OCI-LY7 (cell line): ENCODE results near the gene PHF19.

Experiments
- CTCF ChIP-seq: fragments of 200-600 bp; sonication (generic); conservative IDR thresholded peaks from 2 replicates; pipeline ENCODE4 v1.5.1; 2014; ENCODE audit warnings: mild to moderate bottlenecking, antibody characterized with exemption, low read length, moderate library complexity, mixed read lengths
- EZH2phosphoT487 ChIP-seq: fragments of 200-600 bp; sonication (generic); IDR thresholded peaks from 2 replicates; pipeline ENCODE4 v1.6.1; 2018; ENCODE audit warnings: low read depth, borderline replicate concordance, mild to moderate bottlenecking, mixed run types, antibody characterized with exemption, low read length, moderate library complexity, mixed read lengths

- TF ChIP-seq CTCF (no peak), EZH2phosphoT487 (no peak)
Measured at GRCh38 chr9:120916991-120917880, 40.2 kb upstream of the PHF19 start.
